Measurements from ENCODE around the gene SGTA. TPM values are rescaled to one million over a fixed set of nuclear protein-coding genes. Genes with fewer than 3 reads are reported as not detected.
A peak's percentile ranks its signal among the peaks of the same experiment; 100 is the strongest.

The SGTA gene
- total and polyA plus RNA-seq, 2 experiments from 2014 or later = 71.6 to 102 TPM

- Histone ChIP-seq H3F3A (replicated peaks; ENCODE audit: low read depth) (0 out of 2 replicates have a peak, but pooled peaks cover 5% of the 10 kb centered on the region), H4K20me1 (replicated peaks; ENCODE audit: insufficient read depth) (peaks cover 17% of the 10 kb centered on the region; the same call in 1 of the 2 replicates), H3K79me2 (replicated peaks; ENCODE audit: insufficient read depth) (peaks cover 57% of the 10 kb centered on the region), H3K4me1 (ENCODE audit: insufficient read depth) (peaks cover 9% of the 10 kb centered on the region), H3K4me3 (0 out of 2 replicates have a peak overlapping the region, but pooled peaks have one; percentile 20), H3K27ac (ENCODE audit: low read depth) (no peak overlapping the region), H3K9me2 (ENCODE audit: insufficient read depth) (no peaks in the 10 kb centered on the region), H3K36me3 (ENCODE audit: insufficient read depth) (no peaks in the 10 kb centered on the region), H3K27me3 (ENCODE audit: insufficient read depth) (no peaks in the 10 kb centered on the region), H2AFZ (no peak overlapping the region), H3K4me2 (no peak overlapping the region)
- peaks cover 4% of the 10 kb centered on the region; the same call in 1 of the 3 replicates for H3K9me3 Mint-ChIP-seq
- H3K4me1 Mint-ChIP-seq = peaks cover 26% of the 10 kb centered on the region
- peak overlapping the region; percentile 92 for H3K4me3 Mint-ChIP-seq
- no peak for ATAC-seq
- TF ChIP-seq STAT1 (IDR thresholded peaks at IDR 0.05; ENCODE audit: unreplicated experiment) (no peak), ZNF114 (CRISPR knock-in tag; IDR thresholded peaks at IDR 0.05) (no peak), EZH2 (IDR thresholded peaks at IDR 0.05; ENCODE audit: low read depth, unreplicated experiment) (no peak), POLR2AphosphoS5 (IDR thresholded peaks at IDR 0.05; ENCODE audit: low read depth) (no peak), CTCF (conservative IDR thresholded peaks at IDR 0.05; ENCODE audit: low read depth in 2 of 2) (no peak), CREB1 (CRISPR knock-in tag; IDR thresholded peaks at IDR 0.05; ENCODE audit: low read depth) (no peak)
- DNase-seq (ENCODE audit: low spot score) = no peak
- peaks cover 20% of the 10 kb centered on the region for H3K27me3 Mint-ChIP-seq (ENCODE audit: insufficient read depth, low read depth, poor library complexity)
- 0 out of 2 replicates have a peak overlapping the region, but pooled peaks have one; percentile 2 for H3K27ac Mint-ChIP-seq
- peaks cover 38% of the 10 kb centered on the region for H3K36me3 Mint-ChIP-seq (ENCODE audit: low read depth)
Measured at GRCh38 chr19:2787115-2787514, 4.0 kb upstream of the SGTA start.

- peaks cover 4% of the 10 kb centered on the region; the same call in 1 of the 3 replicates for H3K9me3 Mint-ChIP-seq
- Histone ChIP-seq H2AFZ (peak within 1 kb of the TSS; percentile 73), H3K79me2 (replicated peaks; ENCODE audit: insufficient read depth) (peaks cover 74% of the 10 kb centered on the region), H3F3A (replicated peaks; ENCODE audit: low read depth) (0 out of 2 replicates have a peak, but pooled peaks cover 5% of the 10 kb centered on the region), H3K27ac (ENCODE audit: low read depth) (no peak within 1 kb of the TSS), H3K27me3 (ENCODE audit: insufficient read depth) (no peaks in the 10 kb centered on the region), H3K9me2 (ENCODE audit: insufficient read depth) (no peaks in the 10 kb centered on the region), H3K36me3 (ENCODE audit: insufficient read depth) (no peaks in the 10 kb centered on the region), H3K4me1 (ENCODE audit: insufficient read depth) (peaks cover 14% of the 10 kb centered on the region), H4K20me1 (replicated peaks; ENCODE audit: insufficient read depth) (peaks cover 34% of the 10 kb centered on the region), H3K4me2 (peak within 1 kb of the TSS; percentile 94), H3K4me3 (peak within 1 kb of the TSS; percentile 87)
- ATAC-seq = peak; percentile 85
- TF ChIP-seq JUNB (IDR thresholded peaks at IDR 0.05; ENCODE audit: unreplicated experiment) (no peak), POLR2AphosphoS5 (IDR thresholded peaks at IDR 0.05; ENCODE audit: low read depth) (peak; percentile 83), STAT1 (IDR thresholded peaks at IDR 0.05; ENCODE audit: unreplicated experiment) (no peak)
- peaks cover 33% of the 10 kb centered on the region for H3K4me1 Mint-ChIP-seq
- peak; percentile 100 for DNase-seq (ENCODE audit: low spot score)
- peaks cover 20% of the 10 kb centered on the region for H3K27me3 Mint-ChIP-seq (ENCODE audit: insufficient read depth, low read depth, poor library complexity)
- H3K36me3 Mint-ChIP-seq (ENCODE audit: low read depth) = peaks cover 35% of the 10 kb centered on the region
- H3K27ac Mint-ChIP-seq = peak within 1 kb of the TSS; percentile 86
- H3K4me3 Mint-ChIP-seq = peak within 1 kb of the TSS; percentile 92
Measured at GRCh38 chr19:2785244-2785997, 2.3 kb upstream of the SGTA start, which contains the start of gene THOP1. THOP1 (plus strand) TSS chr19:2785503; CDS start chr19:2785663, 160 bp downstream.
